ENCODE data around the gene CTAGE15.
"Not testable (repeated sequence)": the region's sequence is repeated elsewhere in the genome, so short reads cannot be mapped to it uniquely, and the experiment has no call there.

- not testable (repeated sequence) for TF ChIP-seq CTCF, POLR2A (IDR thresholded peaks at IDR 0.05)
Measured at GRCh38 chr7:143588183-143588582, 16.6 kb downstream of the CTAGE15 start.
